DND-41 (cell line): Measurements from ENCODE around the gene SH3BP2.

Source experiments
- EZH2 ChIP-seq: IDR thresholded peaks from 3 replicates; pipeline ENCODE4 v1.6.1; 2012; ENCODE audit warnings: borderline replicate concordance, low read depth, mild to moderate bottlenecking, moderate library complexity, low read length, inconsistent platforms; ENCODE audit not compliant: severe bottlenecking
- TF ChIP-seq, protein P1 (sequence below): IDR thresholded peaks from 2 replicates; pipeline ENCODE4 v1.5.1; 2012; ENCODE audit warnings: borderline replicate concordance, low read length, moderate library complexity, mild to moderate bottlenecking; ENCODE audit not compliant: poor library complexity, severe bottlenecking; ENCODE audit errors: extremely low read depth

DNA sequence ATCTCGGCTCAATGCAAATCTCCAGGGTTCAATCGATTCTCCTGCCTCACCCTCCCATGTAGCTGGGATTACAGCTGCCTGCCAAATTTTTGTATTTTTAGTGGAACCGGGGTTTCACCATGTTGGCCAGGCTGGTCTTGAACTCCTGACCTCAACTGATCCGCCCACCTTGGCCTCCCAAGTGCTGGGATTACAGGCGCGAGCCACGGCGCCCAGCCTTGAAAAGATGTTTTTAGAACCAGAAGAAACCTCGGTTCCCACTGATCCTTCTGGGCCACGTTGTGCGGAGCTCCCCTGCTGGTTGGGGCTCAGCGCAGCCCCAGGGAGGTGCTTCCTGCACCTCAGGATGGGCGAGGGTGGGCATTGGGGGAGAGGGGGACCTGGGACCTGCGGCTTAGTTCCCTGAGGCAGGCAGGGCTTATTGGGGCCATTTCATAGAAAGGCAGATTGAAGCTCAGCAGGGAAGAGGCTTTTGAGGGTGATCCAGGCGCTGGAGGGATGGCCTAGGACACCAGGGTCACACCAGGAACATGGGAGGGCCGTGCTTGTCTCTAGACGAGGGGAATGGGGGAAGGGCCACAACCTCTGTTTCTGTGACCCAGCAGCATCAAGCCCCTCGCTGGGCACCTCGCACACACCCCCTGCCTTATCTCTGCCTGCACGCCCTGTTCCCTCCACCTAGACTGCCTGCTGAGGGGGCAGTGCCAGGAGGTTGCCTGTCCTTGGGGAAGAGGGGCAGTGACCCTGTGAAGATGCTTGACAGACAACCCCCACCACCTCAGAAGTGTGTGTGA, 44.4 kb downstream of the SH3BP2 start:
- TF ChIP-seq, protein P1, sequence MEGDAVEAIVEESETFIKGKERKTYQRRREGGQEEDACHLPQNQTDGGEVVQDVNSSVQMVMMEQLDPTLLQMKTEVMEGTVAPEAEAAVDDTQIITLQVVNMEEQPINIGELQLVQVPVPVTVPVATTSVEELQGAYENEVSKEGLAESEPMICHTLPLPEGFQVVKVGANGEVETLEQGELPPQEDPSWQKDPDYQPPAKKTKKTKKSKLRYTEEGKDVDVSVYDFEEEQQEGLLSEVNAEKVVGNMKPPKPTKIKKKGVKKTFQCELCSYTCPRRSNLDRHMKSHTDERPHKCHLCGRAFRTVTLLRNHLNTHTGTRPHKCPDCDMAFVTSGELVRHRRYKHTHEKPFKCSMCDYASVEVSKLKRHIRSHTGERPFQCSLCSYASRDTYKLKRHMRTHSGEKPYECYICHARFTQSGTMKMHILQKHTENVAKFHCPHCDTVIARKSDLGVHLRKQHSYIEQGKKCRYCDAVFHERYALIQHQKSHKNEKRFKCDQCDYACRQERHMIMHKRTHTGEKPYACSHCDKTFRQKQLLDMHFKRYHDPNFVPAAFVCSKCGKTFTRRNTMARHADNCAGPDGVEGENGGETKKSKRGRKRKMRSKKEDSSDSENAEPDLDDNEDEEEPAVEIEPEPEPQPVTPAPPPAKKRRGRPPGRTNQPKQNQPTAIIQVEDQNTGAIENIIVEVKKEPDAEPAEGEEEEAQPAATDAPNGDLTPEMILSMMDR = peak; percentile 13
- no peak for TF ChIP-seq EZH2
